Smooth muscle cell (in vitro differentiated cells): ENCODE data around the gene KCNK5. TPM values are rescaled to one million over a fixed set of nuclear protein-coding genes. Genes with fewer than 3 reads are reported as not detected.

Experiments
- DNase-seq: peaks from one replicate; lab custom pipeline; 2025; ENCODE audit not compliant: unreplicated experiment; lab: John Stamatoyannopoulos, UW
- H2AFZ ChIP-seq: fragments of 200-600 bp; sonication (generic); 2 replicates; pipeline ENCODE4 v1.6.0; 2016; ENCODE audit warnings: antibody characterized with exemption, low read depth, mild to moderate bottlenecking
- H3F3A ChIP-seq: fragments of 200-600 bp; sonication (generic); 2 replicates; pipeline ENCODE4 v1.6.0; 2017; ENCODE audit warnings: antibody characterized with exemption, low read depth
- H3K27ac ChIP-seq: fragments of 200-600 bp; sonication (generic); 2 replicates; pipeline ENCODE4 v1.5.1; 2016; ENCODE audit warnings: low read depth, mild to moderate bottlenecking
- H3K27me3 ChIP-seq: fragments of 200-600 bp; sonication (generic); 2 replicates; pipeline ENCODE4 v1.6.1; 2016; ENCODE audit warnings: low read depth, mild to moderate bottlenecking
- H3K36me3 ChIP-seq: fragments of 200-600 bp; sonication (generic); 2 replicates; pipeline ENCODE4 v1.5.1; 2016; ENCODE audit warnings: low read depth
- H3K4me1 ChIP-seq: fragments of 200-600 bp; sonication (generic); 2 replicates; pipeline ENCODE4 v1.5.1; 2016; ENCODE audit warnings: low read depth
- H3K4me2 ChIP-seq: fragments of 200-600 bp; sonication (generic); 2 replicates; pipeline ENCODE4 v1.6.0; 2016; ENCODE audit warnings: mild to moderate bottlenecking
- H3K4me3 ChIP-seq: fragments of 200-600 bp; sonication (generic); 2 replicates; pipeline ENCODE4 v1.5.1; 2016; ENCODE audit warnings: mild to moderate bottlenecking
- H3K79me2 ChIP-seq: fragments of 200-600 bp; sonication (generic); 2 replicates; pipeline ENCODE4 v1.6.0; 2016; ENCODE audit warnings: low read depth, mild to moderate bottlenecking
- H3K9ac ChIP-seq: fragments of 200-600 bp; sonication (generic); 2 replicates; pipeline ENCODE4 v1.6.0; 2016; ENCODE audit warnings: low read depth
- H3K9me3 ChIP-seq: fragments of 200-600 bp; sonication (generic); replicated peaks from 2 replicates; pipeline ENCODE4 v1.5.1; 2016; ENCODE audit warnings: low read depth
- H4K20me1 ChIP-seq: fragments of 200-600 bp; sonication (generic); 2 replicates; pipeline ENCODE4 v1.6.0; 2016; ENCODE audit warnings: low read depth
- CTCF ChIP-seq: fragments of 200-600 bp; sonication (generic); IDR thresholded peaks from 2 replicates; pipeline ENCODE4 v1.5.1; 2017; ENCODE audit warnings: borderline replicate concordance, mild to moderate bottlenecking, antibody characterized with exemption; ENCODE audit not compliant: insufficient read depth, poor library complexity, severe bottlenecking
- WGBS: methylation state at CpG from one replicate; pipeline ENCODE4 v1.1.7; 2016; ENCODE audit warnings: low lambda C conversion rate; 5-methylcytosine and 5-hydroxymethylcytosine counted together
- polyA plus RNA-seq: library from polyadenylated mRNA; unstranded; fragments of >200 nt; fragmentation: Nextera tagmentation; extraction: Ambion mirVana; gene quantifications from 2 replicates; pipeline ENCODE4 v1.2.1, GENCODE V29; 2016
- total RNA-seq: library from RNA; depleted of rRNA; stranded (reverse); fragments of >200 nt; gene quantifications from 2 replicates; pipeline ENCODE4 v1.2.3, GENCODE V29; 2014

Gene KCNK5
- total and polyA plus RNA-seq, 2 experiments from 2014 or later: not detected

GRCh38 chr6:39211183-39211582 lies 18.1 kb downstream of the KCNK5 start:
- Histone ChIP-seq H3K79me2 (no peaks in the 10 kb centered on the region), H4K20me1 (no peaks in the 10 kb centered on the region), H2AFZ (no peak overlapping the region), H3K27ac (no peak overlapping the region), H3K27me3 (no peaks in the 10 kb centered on the region), H3K4me2 (no peak overlapping the region), H3K9ac (no peak overlapping the region), H3K4me3 (no peak overlapping the region), H3K36me3 (no peaks in the 10 kb centered on the region), H3K4me1 (peaks cover 4% of the 10 kb centered on the region), H3F3A (no peaks in the 10 kb centered on the region), H3K9me3 (no peaks in the 10 kb centered on the region)
- TF ChIP-seq CTCF: no peak
- no peak for DNase-seq
- 93% methylated on average over 10 of the region's 10 CpGs for WGBS

DNA sequence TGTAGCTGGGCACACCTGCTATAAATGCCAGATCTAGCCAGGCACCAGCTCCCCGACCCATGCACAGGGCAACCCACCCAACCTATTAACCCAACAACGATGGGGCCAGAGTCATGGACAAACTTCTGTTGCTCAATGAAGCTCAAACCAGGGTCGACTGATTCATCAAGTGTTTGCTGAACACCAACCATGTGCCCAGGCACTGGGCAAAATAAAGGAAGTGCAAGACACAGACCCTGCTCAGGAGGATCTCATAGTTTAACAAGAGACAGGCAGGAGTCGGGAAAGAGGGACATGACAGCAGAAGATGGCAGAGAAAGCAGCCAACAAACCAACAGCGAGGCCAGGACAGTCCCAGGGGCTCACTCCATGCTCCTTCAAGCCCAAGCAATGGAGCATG lies 18.8 kb downstream of the KCNK5 start:
- peaks cover 4% of the 10 kb centered on the region for H3K4me1 ChIP-seq
- WGBS: 90% methylated on average over 5 of the region's 5 CpGs
- H3K4me3 ChIP-seq: no peak overlapping the region
- no peak overlapping the region for H2AFZ ChIP-seq
- H3K4me2 ChIP-seq: no peak overlapping the region
- no peak for DNase-seq
- H4K20me1 ChIP-seq: no peaks in the 10 kb centered on the region
- no peak overlapping the region for H3K27ac ChIP-seq
- no peaks in the 10 kb centered on the region for H3K9me3 ChIP-seq
- no peaks in the 10 kb centered on the region for H3K36me3 ChIP-seq
- TF ChIP-seq CTCF: no peak
- H3F3A ChIP-seq: no peaks in the 10 kb centered on the region
- no peak overlapping the region for H3K9ac ChIP-seq
- no peaks in the 10 kb centered on the region for H3K79me2 ChIP-seq
- H3K27me3 ChIP-seq: no peaks in the 10 kb centered on the region

DNA sequence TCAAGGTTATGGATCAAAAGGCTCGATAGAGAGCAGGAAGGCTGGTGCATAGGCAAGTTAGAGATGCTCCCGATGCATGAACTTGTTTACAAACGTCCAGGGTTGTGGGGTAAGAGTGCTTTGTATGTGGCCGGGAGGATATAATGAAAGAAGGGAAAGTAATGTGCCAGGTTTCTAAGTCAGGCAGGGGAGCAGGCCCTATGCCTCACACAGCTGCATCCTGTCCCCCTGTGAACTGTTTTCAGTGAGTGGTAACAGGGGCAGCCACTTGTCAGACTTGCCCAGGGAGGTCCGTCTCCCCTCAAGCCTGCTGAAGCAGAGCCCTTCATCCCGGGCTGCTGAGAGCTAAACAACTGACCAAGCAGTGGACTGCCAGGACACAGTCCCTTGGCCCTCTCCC lies 19.4 kb downstream of the KCNK5 start:
- H3K4me1 ChIP-seq: peaks cover 7% of the 10 kb centered on the region
- H3K36me3 ChIP-seq: no peaks in the 10 kb centered on the region
- H3K79me2 ChIP-seq: no peaks in the 10 kb centered on the region
- DNase-seq: no peak
- no peaks in the 10 kb centered on the region for H3K27me3 ChIP-seq
- no peak overlapping the region for H3K27ac ChIP-seq
- no peak overlapping the region for H3K4me3 ChIP-seq
- no peak overlapping the region for H3K4me2 ChIP-seq
- 82% methylated on average over 6 of the region's 6 CpGs for WGBS
- H3K9ac ChIP-seq: no peak overlapping the region
- H4K20me1 ChIP-seq: no peaks in the 10 kb centered on the region
- no peak overlapping the region for H2AFZ ChIP-seq
- no peaks in the 10 kb centered on the region for H3K9me3 ChIP-seq
- no peak for TF ChIP-seq CTCF
- no peaks in the 10 kb centered on the region for H3F3A ChIP-seq

GRCh38 chr6:39209360-39209811 lies 19.9 kb downstream of the KCNK5 start:
- no peaks in the 10 kb centered on the region for H3K9me3 ChIP-seq
- TF ChIP-seq CTCF: no peak
- no peaks in the 10 kb centered on the region for H3K36me3 ChIP-seq
- DNase-seq: no peak
- 39% methylated on average over 6 of the region's 6 CpGs for WGBS
- no peaks in the 10 kb centered on the region for H3K27me3 ChIP-seq
- no peaks in the 10 kb centered on the region for H3K79me2 ChIP-seq
- H4K20me1 ChIP-seq: no peaks in the 10 kb centered on the region
- H3K4me3 ChIP-seq: no peak overlapping the region
- H3K4me1 ChIP-seq: peaks cover 12% of the 10 kb centered on the region
- H3K4me2 ChIP-seq: no peak overlapping the region
- no peak overlapping the region for H2AFZ ChIP-seq
- H3F3A ChIP-seq: no peaks in the 10 kb centered on the region
- no peak overlapping the region for H3K27ac ChIP-seq
- H3K9ac ChIP-seq: no peak overlapping the region
